Esophagus muscularis mucosa (tissue), 4 donors: ENCODE data around the gene ZWILCH.

Source experiments
- EP300 ChIP-seq: sonication (generic); formaldehyde crosslinking; IDR thresholded peaks from one replicate; pipeline ENCODE4 v1.6.1; 2017; ENCODE audit warnings: antibody characterized with exemption
- POLR2A ChIP-seq: fragments of 450-650 bp; IDR thresholded peaks from one replicate; pipeline ENCODE4 v1.6.1; 2017; ENCODE audit warnings: antibody characterized with exemption, moderate library complexity, mild to moderate bottlenecking, low read depth
- TF ChIP-seq, protein P1 (sequence below), 3 experiments: fragments of 200-600 bp in 2 of 3; fragments of 450-650 bp in 1 of 3; sonication (generic) in 2 of 3; IDR thresholded peaks; one replicate each; pipeline ENCODE4 v1.5.1; 2017 to 2019; ENCODE audit warnings: antibody characterized with exemption in 3 of 3, mild to moderate bottlenecking in 2 of 3, moderate library complexity in 1 of 3

DNA sequence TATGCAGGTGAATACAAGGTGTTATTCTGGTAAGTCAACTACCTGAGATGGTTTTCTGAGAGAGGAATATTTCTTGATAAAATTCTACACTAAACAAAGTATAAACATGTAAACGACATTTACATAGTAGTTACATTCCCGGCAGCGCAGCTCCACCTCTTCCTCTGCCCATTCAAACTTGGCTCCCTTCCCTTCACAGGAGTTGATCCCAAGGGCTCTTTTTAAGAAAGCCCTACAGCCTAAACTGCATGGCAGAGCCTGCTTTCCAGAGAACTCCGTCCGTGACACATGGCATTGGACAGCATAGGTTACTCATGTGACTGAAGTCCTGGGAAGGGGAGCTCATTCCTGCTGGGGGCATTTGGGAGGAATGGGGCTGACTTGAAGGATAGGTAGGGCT is 82.6 kb downstream of the ZWILCH start:
- TF ChIP-seq POLR2A, result no peak
- TF ChIP-seq, protein P1, sequence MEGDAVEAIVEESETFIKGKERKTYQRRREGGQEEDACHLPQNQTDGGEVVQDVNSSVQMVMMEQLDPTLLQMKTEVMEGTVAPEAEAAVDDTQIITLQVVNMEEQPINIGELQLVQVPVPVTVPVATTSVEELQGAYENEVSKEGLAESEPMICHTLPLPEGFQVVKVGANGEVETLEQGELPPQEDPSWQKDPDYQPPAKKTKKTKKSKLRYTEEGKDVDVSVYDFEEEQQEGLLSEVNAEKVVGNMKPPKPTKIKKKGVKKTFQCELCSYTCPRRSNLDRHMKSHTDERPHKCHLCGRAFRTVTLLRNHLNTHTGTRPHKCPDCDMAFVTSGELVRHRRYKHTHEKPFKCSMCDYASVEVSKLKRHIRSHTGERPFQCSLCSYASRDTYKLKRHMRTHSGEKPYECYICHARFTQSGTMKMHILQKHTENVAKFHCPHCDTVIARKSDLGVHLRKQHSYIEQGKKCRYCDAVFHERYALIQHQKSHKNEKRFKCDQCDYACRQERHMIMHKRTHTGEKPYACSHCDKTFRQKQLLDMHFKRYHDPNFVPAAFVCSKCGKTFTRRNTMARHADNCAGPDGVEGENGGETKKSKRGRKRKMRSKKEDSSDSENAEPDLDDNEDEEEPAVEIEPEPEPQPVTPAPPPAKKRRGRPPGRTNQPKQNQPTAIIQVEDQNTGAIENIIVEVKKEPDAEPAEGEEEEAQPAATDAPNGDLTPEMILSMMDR (IDR thresholded peaks at IDR 0.05), result no peak
- no peak for TF ChIP-seq EP300
